Right cardiac atrium (tissue), 5 donors: Measurements from ENCODE around the gene CTTNBP2. TPM values are rescaled to one million over a fixed set of nuclear protein-coding genes. Genes with fewer than 3 reads are reported as not detected.

ENCODE experiments used
- ATAC-seq, 2 donors: fragments of 200-7000 bp; cut with Tn5 transposase; one replicate each; pipeline versions ENCODE4 v1.8.0 to v1.9.1; 2020; ENCODE audit warnings: moderate library complexity in 2 of 2, mild to moderate bottlenecking in 1 of 2
- DNase-seq, 3 donors: peaks; one replicate each; pipeline ENCODE4 v3.0.0-alpha.2; 2020
- H3K27ac ChIP-seq: one replicate; pipeline ENCODE4 v1.5.1; 2013; ENCODE audit warnings: mild to moderate bottlenecking, low read length, control low read depth, moderate library complexity
- H3K27me3 ChIP-seq: one replicate; pipeline ENCODE4 v1.6.1; 2013; ENCODE audit not compliant: control insufficient read depth, insufficient read depth
- H3K4me1 ChIP-seq: one replicate; pipeline ENCODE4 v1.6.1; 2013; ENCODE audit warnings: low read length; ENCODE audit not compliant: control insufficient read depth, insufficient read depth
- H3K4me3 ChIP-seq: one replicate; pipeline ENCODE4 v1.5.1; 2013; ENCODE audit warnings: low read length, control low read depth
- H3K9me3 ChIP-seq: one replicate; pipeline ENCODE4 v1.6.1; 2013; ENCODE audit warnings: low read length; ENCODE audit not compliant: control insufficient read depth
- WGBS: extraction: QIAGEN DNeasy Blood & Tissue Kit; methylation state at CpG from one replicate; pipeline ENCODE4 v1.1.7; 2013; 5-methylcytosine and 5-hydroxymethylcytosine counted together
- intact Hi-C, 4 donors: fragments of 100-400 bp; cut with DNase I; formaldehyde crosslinking; loops; one replicate each; pipeline versions ENCODE4 v1.11.0 to v1.14.0; 2022 to 2023
- polyA plus RNA-seq: library from polyadenylated mRNA; stranded (reverse); fragments of 200-250 nt; gene quantifications from one replicate; pipeline ENCODE4 v1.2.3, GENCODE V29; 2013
- total RNA-seq, 4 donors: library from RNA; stranded (reverse); fragmentation: NEBNext Ultra II Directional; extraction: Animal tissue kit (Norgen Biotek cat#: 25700); gene quantifications; one replicate each; pipeline ENCODE4 v1.2.1, GENCODE V29; 2021
- donor health status: healthy with polysubstance abuse.
- donor health status: DM: no; HTN: yes; CAD: no.
- donor health status: DM: no; HTN: no; CAD: no.
- donor health status: DM: no; HTN: yes; CAD: no; lungs with severe emphysema.
- donor health status: DM: yes; HTN: yes; CAD: no.

Gene CTTNBP2
- total and polyA plus RNA-seq, 5 donors: 2.0 to 5.5 (median 4.3) TPM

DNA sequence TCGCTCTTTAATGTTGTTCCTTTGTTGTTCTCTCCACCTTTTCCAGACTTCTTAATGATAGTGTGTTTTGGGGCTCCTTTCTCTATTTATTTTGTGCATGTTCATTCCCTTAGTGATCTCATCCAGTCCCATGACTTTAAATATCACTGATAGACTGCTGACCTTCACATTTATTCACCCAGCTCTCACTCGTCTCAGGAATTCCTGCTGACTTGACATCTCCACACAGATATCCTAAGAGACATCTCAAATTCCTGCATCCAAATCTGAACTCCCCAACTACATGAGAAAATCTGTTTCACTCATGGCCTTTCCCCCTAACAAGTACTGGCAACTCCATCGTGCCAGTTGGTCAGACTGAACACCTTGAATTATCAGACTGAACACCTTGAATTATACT is 111.2 kb downstream of the CTTNBP2 start:
- intact Hi-C loops: no loop called here
- H3K27ac ChIP-seq: no peak overlapping the region
- no peak for ATAC-seq
- no peaks in the 10 kb centered on the region for H3K4me1 ChIP-seq
- no peak overlapping the region for H3K4me3 ChIP-seq
- WGBS: 65% methylated on average over 3 of the region's 3 CpGs
- DNase-seq: no peak
- H3K9me3 ChIP-seq: no peaks in the 10 kb centered on the region
- no peaks in the 10 kb centered on the region for H3K27me3 ChIP-seq

- ATAC-seq (no peak), DNase-seq (no peak)
- H3K4me1 ChIP-seq: no peaks in the 10 kb centered on the region
- H3K27me3 ChIP-seq: no peaks in the 10 kb centered on the region
- WGBS: 79% methylated on average over 9 of the region's 9 CpGs
- intact Hi-C loops: loop anchor here in 1 of 4 donors (10.0 kb wide), 1 partner anchor 345 kb away; no protein-coding TSS in a partner anchor
- H3K27ac ChIP-seq: no peak overlapping the region
- no peaks in the 10 kb centered on the region for H3K9me3 ChIP-seq
- H3K4me3 ChIP-seq: no peak overlapping the region
Observed at GRCh38 chr7:117759950-117760640, 113.1 kb downstream of the CTTNBP2 start.

DNA sequence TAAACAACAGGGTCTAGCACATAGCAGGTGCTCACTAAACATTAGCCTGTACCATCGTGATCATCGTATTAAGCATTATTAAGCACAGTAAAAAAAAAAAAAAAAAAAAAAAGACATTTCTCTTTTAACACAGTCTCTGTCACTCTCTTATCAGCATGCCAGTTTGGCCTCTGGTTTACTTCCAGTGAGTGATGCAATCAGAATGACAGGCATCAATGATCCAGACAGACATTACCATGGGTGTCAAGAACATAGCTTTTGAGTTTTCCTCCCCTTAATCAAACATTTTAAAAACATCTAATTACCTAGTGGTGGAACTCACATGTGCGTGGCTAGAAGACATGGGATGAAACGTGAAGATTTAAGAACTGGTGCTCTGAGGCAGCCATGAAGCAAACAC is 115.8 kb downstream of the CTTNBP2 start:
- intact Hi-C loops: loop anchor here in 1 of 4 donors (10.0 kb wide), 1 partner anchor 347 kb away; no protein-coding TSS in a partner anchor
- no peak for DNase-seq

GRCh38 chr7:117756586-117757085 is 116.6 kb downstream of the CTTNBP2 start:
- Histone ChIP-seq H3K27ac (no peak overlapping the region), H3K9me3 (no peaks in the 10 kb centered on the region), H3K4me1 (no peaks in the 10 kb centered on the region), H3K27me3 (no peaks in the 10 kb centered on the region), H3K4me3 (no peak overlapping the region)
- intact Hi-C loops: loop anchor here in 1 of 4 donors (10.0 kb wide), 1 partner anchor 348 kb away; no protein-coding TSS in a partner anchor
- no peak for ATAC-seq
- WGBS: 81% methylated on average over 5 of the region's 5 CpGs
- DNase-seq: no peak

More for the DNA sequence above, 115.8 kb downstream of the CTTNBP2 start:
- ATAC-seq: no peak
- Histone ChIP-seq H3K4me1 (no peaks in the 10 kb centered on the region), H3K27ac (no peak overlapping the region), H3K9me3 (no peaks in the 10 kb centered on the region), H3K27me3 (no peaks in the 10 kb centered on the region), H3K4me3 (no peak overlapping the region)
- WGBS: 91% methylated on average over 4 of the region's 4 CpGs

GRCh38 chr7:117755136-117755535 is 118.1 kb downstream of the CTTNBP2 start:
- Histone ChIP-seq H3K4me3 (no peak overlapping the region), H3K4me1 (no peaks in the 10 kb centered on the region), H3K9me3 (no peaks in the 10 kb centered on the region), H3K27ac (no peak overlapping the region), H3K27me3 (no peaks in the 10 kb centered on the region)
- intact Hi-C loops: loop anchor here in 1 of 4 donors (10.0 kb wide), 1 partner anchor 350 kb away; no protein-coding TSS in a partner anchor
- DNase-seq (no peak), ATAC-seq (no peak)
- WGBS: 83% methylated on average over 2 of the region's 2 CpGs

DNA sequence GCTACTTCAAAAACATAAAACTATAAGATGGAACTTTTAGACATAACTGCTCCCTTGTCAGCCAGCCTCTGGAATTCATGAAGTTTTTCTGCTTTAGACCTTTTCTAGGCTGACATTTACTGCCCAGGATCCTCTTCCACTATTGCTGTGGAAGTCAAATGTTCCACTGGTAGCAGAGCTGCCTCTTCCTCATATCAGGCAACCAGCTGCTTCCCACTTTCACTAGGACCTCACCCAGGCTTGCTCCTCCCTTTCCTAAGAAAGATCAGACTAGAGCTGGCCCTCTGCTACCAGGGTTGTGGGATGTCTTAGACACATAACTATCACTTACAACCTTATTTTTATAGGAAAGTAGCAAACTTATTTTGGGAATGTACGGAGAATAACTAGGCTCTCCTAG is 121.5 kb downstream of the CTTNBP2 start:
- no peaks in the 10 kb centered on the region for H3K9me3 ChIP-seq
- H3K27ac ChIP-seq: no peak overlapping the region
- ATAC-seq (peak; percentile 43 to 57), DNase-seq (no peak)
- H3K4me3 ChIP-seq: no peak overlapping the region
- WGBS: 90% methylated on average over 1 of the region's 1 CpG
- intact Hi-C loops: loop anchor here in 2 of 4 donors (2.0 to 10.0 kb wide), 2 partner anchors 353 kb away; no protein-coding TSS in a partner anchor
- no peaks in the 10 kb centered on the region for H3K4me1 ChIP-seq
- H3K27me3 ChIP-seq: no peaks in the 10 kb centered on the region

DNA sequence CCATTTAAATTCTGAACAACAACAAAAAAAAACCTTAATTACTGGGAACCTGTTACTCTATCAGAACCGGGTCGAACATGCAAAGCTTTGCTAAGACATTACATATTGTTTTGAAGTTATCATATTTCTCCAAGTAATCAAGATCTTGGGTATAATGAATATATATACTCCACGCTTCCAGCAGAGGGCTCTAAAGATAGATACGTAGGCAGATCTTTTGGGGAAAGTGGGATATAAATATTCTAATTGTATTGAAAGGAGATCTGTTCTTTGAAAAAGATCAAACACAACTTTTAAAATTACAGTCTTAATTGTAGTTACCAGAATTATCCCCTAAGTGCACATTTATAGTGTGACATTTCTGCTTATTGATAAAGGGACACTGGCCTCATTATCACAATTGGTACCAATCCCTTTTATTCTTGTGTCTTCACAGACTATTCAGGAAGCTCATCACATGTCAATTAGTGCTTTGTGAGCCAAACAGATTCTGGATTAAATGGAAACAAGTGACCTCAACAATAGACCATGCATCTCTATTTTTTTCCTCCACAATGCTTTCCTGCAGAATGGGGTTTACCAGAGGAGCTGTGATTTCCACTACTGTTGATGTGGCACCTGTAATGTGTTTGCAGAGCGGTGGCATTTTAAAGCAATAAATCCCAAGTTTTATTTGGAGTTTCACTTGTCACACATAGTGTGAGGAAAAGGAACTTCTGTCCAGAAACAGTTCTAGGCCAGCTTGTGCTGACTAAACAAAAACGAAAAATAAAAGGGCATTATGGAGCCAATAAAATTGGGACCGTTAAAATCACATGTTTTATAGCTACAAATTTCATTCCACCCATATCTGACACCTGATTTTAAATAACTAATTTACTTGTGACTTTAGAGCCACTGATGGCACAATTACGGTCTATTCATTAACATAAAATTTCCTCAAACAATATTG is 122.4 kb downstream of the CTTNBP2 start:
- Histone ChIP-seq H3K27me3 (no peaks in the 10 kb centered on the region), H3K9me3 (no peaks in the 10 kb centered on the region), H3K4me3 (no peak overlapping the region), H3K4me1 (no peaks in the 10 kb centered on the region), H3K27ac (no peak overlapping the region)
- DNase-seq (no peak), ATAC-seq (no peak)
- intact Hi-C loops: loop anchor here in 1 of 4 donors (10.0 kb wide), 1 partner anchor 354 kb away; no protein-coding TSS in a partner anchor
- 51% methylated on average over 8 of the region's 8 CpGs for WGBS

DNA sequence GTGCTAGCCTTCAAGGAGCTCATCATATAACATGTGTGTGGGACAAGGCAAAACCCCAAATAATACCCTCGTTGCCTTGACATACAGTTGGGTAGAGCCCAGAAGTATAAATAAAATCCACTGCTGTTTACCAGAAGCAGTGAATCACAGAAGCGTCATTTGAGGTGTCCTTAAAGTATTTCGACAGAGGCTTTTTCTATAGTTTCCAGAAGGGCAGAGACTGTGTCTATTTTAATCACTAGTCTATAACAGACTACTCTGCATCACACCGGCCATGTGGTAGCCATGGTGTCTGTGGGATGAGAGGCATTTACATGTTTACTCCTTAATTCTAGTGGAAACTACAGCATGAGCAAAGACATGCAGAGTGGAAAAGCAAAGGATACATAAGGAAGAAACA is 131.3 kb downstream of the CTTNBP2 start:
- H3K27me3 ChIP-seq: no peaks in the 10 kb centered on the region
- no peak overlapping the region for H3K27ac ChIP-seq
- no peaks in the 10 kb centered on the region for H3K4me1 ChIP-seq
- 86% methylated on average over 4 of the region's 4 CpGs for WGBS
- H3K4me3 ChIP-seq: no peak overlapping the region
- intact Hi-C loops: loop anchor here in 2 of 4 donors (10.0 kb wide), 1 partner anchor 133 kb away; the partner anchor contains the start of gene CTTNBP2 (in 2 of the 2)
- no peak for DNase-seq
- no peak for ATAC-seq
- H3K9me3 ChIP-seq: no peaks in the 10 kb centered on the region

GRCh38 chr7:117739085-117739484 is 134.2 kb downstream of the CTTNBP2 start:
- no peak for ATAC-seq
- DNase-seq: no peak
- Histone ChIP-seq H3K4me3 (no peak overlapping the region), H3K27ac (no peak overlapping the region), H3K4me1 (no peaks in the 10 kb centered on the region), H3K9me3 (no peaks in the 10 kb centered on the region), H3K27me3 (no peaks in the 10 kb centered on the region)
- 75% methylated on average over 4 of the region's 4 CpGs for WGBS
- intact Hi-C loops: no loop called here

GRCh38 chr7:117737926-117738325 is 135.3 kb downstream of the CTTNBP2 start:
- intact Hi-C loops: no loop called here
- Histone ChIP-seq H3K27me3 (no peaks in the 10 kb centered on the region), H3K9me3 (no peaks in the 10 kb centered on the region), H3K27ac (no peak overlapping the region), H3K4me1 (no peaks in the 10 kb centered on the region), H3K4me3 (no peak overlapping the region)
- DNase-seq: no peak
- WGBS: 89% methylated on average over 9 of the region's 9 CpGs
- no peak for ATAC-seq
